A549 (cell line): ENCODE data around the gene FAM107B. TPM values are rescaled to one million over a fixed set of nuclear protein-coding genes. Genes with fewer than 3 reads are reported as not detected.
A peak's percentile ranks its signal among the peaks of the same experiment; 100 is the strongest.
"Not testable (repeated sequence)": the region's sequence is repeated elsewhere in the genome, so short reads cannot be mapped to it uniquely, and the experiment has no call there.

Source experiments
- ATAC-seq, 2 experiments: fragments of 200-7000 bp in 1 of 2; fragments of >200 bp in 1 of 2; cut with Nextera tagmentation in 1 of 2; cut with Tn5 transposase in 1 of 2; 3 replicates each; pipeline versions ENCODE4 v1.8.0 to v1.9.1; 2018 to 2020; ENCODE audit warnings: mild to moderate bottlenecking in 1 of 2, moderate library complexity in 1 of 2
- CTCF ChIA-PET: fragments of 300-600 bp; sonication (Branson Sonifier 250); formaldehyde crosslinking; extraction: SDS; loops from one replicate; lab custom pipeline; 2021; ENCODE audit warnings: antibody characterized with exemption, inconsistent platforms; lab: Yijun Ruan, JAX
- POLR2A ChIA-PET: fragments of 350-600 bp; formaldehyde crosslinking; extraction: SDS; loops from one replicate; lab custom pipeline; 2021; ENCODE audit warnings: antibody characterized with exemption, inconsistent platforms; lab: Yijun Ruan, JAX
- DNase-seq, 2 experiments: peaks; one replicate each; pipeline versions ENCODE4 v3.0.0 to v3.0.0-alpha.2; 2011 to 2016; ENCODE audit warnings: low read depth in 1 of 2, low spot score in 1 of 2
- FAIRE-seq: peaks from 2 replicates; lab custom pipeline; 2011; peaks lifted over from hg19 to GRCh38; lab: Jason Lieb, UNC
- H3K27ac ChIP-seq, 2 experiments: fragments of >200 bp; sonication (Bioruptor Twin); formaldehyde crosslinking; 3 replicates each; pipeline ENCODE4 v1.5.1; 2016 to 2017
- H3K4me1 ChIP-seq: fragments of >200 bp; sonication (Bioruptor Twin); formaldehyde crosslinking; 3 replicates; pipeline ENCODE4 v1.6.1; 2016
- H3K4me2 ChIP-seq: fragments of >200 bp; sonication (Bioruptor Twin); formaldehyde crosslinking; 3 replicates; pipeline ENCODE4 v1.6.1; 2016
- H3K4me3 ChIP-seq: fragments of >200 bp; sonication (Bioruptor Twin); formaldehyde crosslinking; 3 replicates; pipeline ENCODE4 v1.5.1; 2016
- H3K9me3 ChIP-seq: fragments of >200 bp; sonication (Bioruptor Twin); formaldehyde crosslinking; 3 replicates; pipeline ENCODE4 v1.6.1; 2016
- ATOH8 ChIP-seq: fragments of 250-450 bp; sonication (Bioruptor Pico); IDR thresholded peaks from 2 replicates; pipeline ENCODE4 v1.5.0; 2020; ENCODE audit warnings: low read depth, mild to moderate bottlenecking, moderate library complexity
- BCL3 ChIP-seq: fragments of >200 bp; sonication (Bioruptor Twin); formaldehyde crosslinking; IDR thresholded peaks from 3 replicates; pipeline ENCODE4 v1.6.1; 2016
- CBX2 ChIP-seq: fragments of 200-600 bp; sonication (generic); IDR thresholded peaks from 2 replicates; pipeline ENCODE4 v1.6.1; 2016; ENCODE audit warnings: low read depth, mild to moderate bottlenecking, borderline replicate concordance
- CBX8 ChIP-seq: fragments of 200-600 bp; sonication (generic); IDR thresholded peaks from 2 replicates; pipeline ENCODE4 v1.6.1; 2016
- CEBPB ChIP-seq, 2 experiments: fragments of >200 bp in 1 of 2; sonication (Bioruptor Twin) in 1 of 2; formaldehyde crosslinking in 1 of 2; IDR thresholded peaks; 2 replicates each; pipeline ENCODE4 v1.6.1; 2012 to 2016
- CHD4 ChIP-seq: fragments of 200-600 bp; sonication (generic); IDR thresholded peaks from 2 replicates; pipeline ENCODE4 v1.6.1; 2016; ENCODE audit warnings: antibody characterized with exemption, mild to moderate bottlenecking, borderline replicate concordance
- ELK1 ChIP-seq: fragments of 150-350 bp; IDR thresholded peaks from 2 replicates; pipeline ENCODE4 v1.6.1; 2014; ENCODE audit warnings: low read depth, mild to moderate bottlenecking, low read length
- EP300 ChIP-seq, 2 experiments: fragments of >200 bp; sonication (Bioruptor Twin); formaldehyde crosslinking; IDR thresholded peaks; 2 replicates in 1 of 2; 3 replicates in 1 of 2; pipeline ENCODE4 v1.6.1; 2016 to 2017
- FOSB ChIP-seq: fragments of 250-450 bp; sonication (Bioruptor Pico); IDR thresholded peaks from 2 replicates; pipeline ENCODE4 v1.5.0; 2020; ENCODE audit warnings: mild to moderate bottlenecking, moderate library complexity
- FOSL2 ChIP-seq, 2 experiments: fragments of 450-650 bp in 1 of 2; fragments of >200 bp in 1 of 2; sonication (Bioruptor Twin) in 1 of 2; formaldehyde crosslinking; IDR thresholded peaks; 2 replicates each; pipeline versions ENCODE4 v1.5.0 to v1.6.1; 2016 to 2020; ENCODE audit warnings: mild to moderate bottlenecking in 1 of 2, moderate library complexity in 1 of 2
- GATA3 ChIP-seq: IDR thresholded peaks from 2 replicates; pipeline ENCODE4 v1.6.1; 2012; ENCODE audit warnings: borderline replicate concordance
- HDAC2 ChIP-seq: fragments of 200-600 bp; sonication (generic); IDR thresholded peaks from 2 replicates; pipeline ENCODE4 v1.6.1; 2016
- HEYL ChIP-seq: fragments of 250-450 bp; sonication (Bioruptor Pico); IDR thresholded peaks from 2 replicates; pipeline ENCODE4 v1.8.0; 2021; ENCODE audit warnings: mild to moderate bottlenecking, moderate library complexity
- HOXA7 ChIP-seq: fragments of 250-450 bp; sonication (Bioruptor Pico); IDR thresholded peaks from 2 replicates; pipeline ENCODE4 v1.5.0; 2020; ENCODE audit warnings: mild to moderate bottlenecking, moderate library complexity
- KDM5A ChIP-seq: fragments of 200-600 bp; sonication (generic); IDR thresholded peaks from 2 replicates; pipeline ENCODE4 v1.6.1; 2016; ENCODE audit warnings: antibody characterized with exemption, mild to moderate bottlenecking
- MAFK ChIP-seq: fragments of 450-650 bp; IDR thresholded peaks from 2 replicates; pipeline ENCODE4 v1.6.1; 2014; ENCODE audit not compliant: partially characterized antibody
- NFE2L2 ChIP-seq: fragments of 150-350 bp; conservative IDR thresholded peaks from 2 replicates; pipeline ENCODE4 v1.6.1; 2014; ENCODE audit warnings: low read length
- NPAS2 ChIP-seq: fragments of 250-450 bp; sonication (Bioruptor Pico); IDR thresholded peaks from 2 replicates; pipeline ENCODE4 v1.8.0; 2022; ENCODE audit warnings: mild to moderate bottlenecking, moderate library complexity, borderline replicate concordance
- NR3C1 ChIP-seq: fragments of >200 bp; sonication (Bioruptor Twin); formaldehyde crosslinking; IDR thresholded peaks from 3 replicates; pipeline ENCODE4 v1.6.1; 2017
- RAD21 ChIP-seq, 2 experiments: fragments of >200 bp in 1 of 2; sonication (Bioruptor Twin) in 1 of 2; formaldehyde crosslinking in 1 of 2; IDR thresholded peaks in 1 of 2; conservative IDR thresholded peaks in 1 of 2; 2 replicates in 1 of 2; 3 replicates in 1 of 2; pipeline ENCODE4 v1.6.1; 2012 to 2018; ENCODE audit warnings: inconsistent platforms in 1 of 2
- RNF2 ChIP-seq: fragments of 200-600 bp; sonication (generic); IDR thresholded peaks from 2 replicates; pipeline ENCODE4 v1.6.1; 2016; ENCODE audit warnings: low read depth, mild to moderate bottlenecking, antibody characterized with exemption, moderate library complexity, borderline replicate concordance
- TP53 ChIP-seq: fragments of 250-450 bp; sonication (Bioruptor Pico); IDR thresholded peaks from 2 replicates; pipeline ENCODE4 v1.5.0; 2021; ENCODE audit warnings: mild to moderate bottlenecking, moderate library complexity
- USF2 ChIP-seq: fragments of 450-650 bp; IDR thresholded peaks from 2 replicates; pipeline ENCODE4 v1.6.1; 2014; ENCODE audit warnings: antibody characterized with exemption
- WGBS: methylation state at CpG from one replicate; pipeline ENCODE4 v1.1.6; 2017; ENCODE audit errors: missing lambda C conversion rate; 5-methylcytosine and 5-hydroxymethylcytosine counted together
- polyA plus RNA-seq, 4 experiments: library from polyadenylated mRNA; depleted of rRNA in 3 of 4; stranded (reverse); fragments of >200 nt; fragmentation: RNase III in 1 of 4; extraction: RNeasy Plus Mini Kit Qiagen cat#74134 plus additional on column Dnase treatment in 1 of 4; gene quantifications; 2 replicates in 3 of 4; 3 replicates in 1 of 4; pipeline ENCODE4 v1.2.3, GENCODE V29; 2011 to 2017

Gene FAM107B
- polyA plus RNA-seq, 2 of the 4 experiments (the other 2 are of a cell fraction), result 99.9 to 173 TPM

- ATAC-seq (no peak), DNase-seq (no peak)
- peak overlapping the region in 1 of 2 experiments; percentile 56; a peak in 1 of 6 replicates for H3K27ac ChIP-seq
- 83% methylated on average over 5 of the region's 5 CpGs for WGBS
- H3K4me3 ChIP-seq, result no peak overlapping the region
- POLR2A ChIA-PET, result no interaction called here
- H3K4me2 ChIP-seq, result no peak overlapping the region
- TF ChIP-seq BCL3 (no peak), MAFK (no peak), ATOH8 (CRISPR knock-in tag) (no peak), USF2 (no peak), CBX8 (no peak), TP53 (CRISPR knock-in tag) (no peak), NR3C1 (no peak), HOXA7 (no peak), EP300 (IDR thresholded peaks at IDR 0.05) (no peak), FOSB (CRISPR knock-in tag) (no peak), HDAC2 (no peak), ELK1 (no peak), NFE2L2 (no peak), NPAS2 (CRISPR knock-in tag) (no peak), CHD4 (no peak), CBX2 (no peak)
- TF ChIP-seq, all 56 proteins: peak for 0
- no peak for FAIRE-seq
- H3K4me1 ChIP-seq, result peaks cover 21% of the 10 kb centered on the region
- CTCF ChIA-PET, result no interaction called here
- no peaks in the 10 kb centered on the region for H3K9me3 ChIP-seq
These were observed 86.1 kb downstream of the FAM107B start for GRCh38 chr10:14688606-14689005.

- H3K9me3 ChIP-seq; H3K4me2 ChIP-seq; FAIRE-seq; CTCF ChIA-PET; POLR2A ChIA-PET; H3K4me3 ChIP-seq; TF ChIP-seq FOSL2 (IDR thresholded peaks at IDR 0.05): not testable (repeated sequence)
- Histone ChIP-seq H3K4me1 (peaks cover 21% of the 10 kb centered on the region), H3K27ac (peak overlapping the region; percentile 8 to 56; a peak in 4 of 6 replicates)
- peak in 1 of 2 experiments; percentile 24; a peak in 1 of 6 replicates for ATAC-seq
- WGBS, result 83% methylated on average over 7 of the region's 7 CpGs
- TF ChIP-seq FOSL2 (CRISPR knock-in tag; IDR thresholded peaks at IDR 0.05) (0 out of 2 replicates have a peak, but pooled peaks have one; percentile 4), MAFK (peak; percentile 54)
- peak in 1 of 2 experiments; percentile 19 for DNase-seq
These were observed 86.5 kb downstream of the FAM107B start for GRCh38 chr10:14688189-14688588.

- 58% methylated on average over 1 of the region's 1 CpG for WGBS
- Histone ChIP-seq H3K4me1 (peaks cover 21% of the 10 kb centered on the region), H3K4me2 (peak overlapping the region; percentile 49), H3K27ac (peak overlapping the region; percentile 44 to 56; a peak in 5 of 6 replicates), H3K9me3 (no peaks in the 10 kb centered on the region), H3K4me3 (no peak overlapping the region)
- ChIA-PET CTCF (interaction anchor here (1.2 kb wide), 1 partner anchor 8 kb away, joined by 8 read pairs; no protein-coding TSS in a partner anchor), POLR2A (no interaction called here)
- ATAC-seq (peak in 1 of 2 experiments; percentile 87; a peak in 3 of 6 replicates), DNase-seq (peak in 1 of 2 experiments; percentile 73), FAIRE-seq (no peak)
- TF ChIP-seq RAD21 (conservative IDR thresholded peaks at IDR 0.05 in 1 of 2, IDR thresholded peaks at IDR 0.05 in 1 of 2) (0 out of 5 replicates have a peak, but pooled peaks of 1 of the 2 experiments have one; percentile 2), EP300 (IDR thresholded peaks at IDR 0.05) (no peak), FOSL2 (IDR thresholded peaks at IDR 0.05) (no peak), FOSL2 (CRISPR knock-in tag; IDR thresholded peaks at IDR 0.05) (peak; percentile 18; the same call in 1 of the 2 replicates), RNF2 (no peak), CEBPB (IDR thresholded peaks at IDR 0.05) (0 out of 4 replicates have a peak, but pooled peaks of 1 of the 2 experiments have one; percentile 12), GATA3 (peak; percentile 74), HEYL (CRISPR knock-in tag) (no peak), KDM5A (no peak)
These were observed 87.4 kb downstream of the FAM107B start for GRCh38 chr10:14687340-14687739.
